ENCODE measurements around the gene DNAJB1.
"Not testable (repeated sequence)": the region's sequence is repeated elsewhere in the genome, so short reads cannot be mapped to it uniquely, and the experiment has no call there.

DNAJB1 gene

GRCh38 chr19:14552006-14552360 lies 33.8 kb upstream of the DNAJB1 start:
- DNase-seq, result not testable (repeated sequence)

GRCh38 chr19:14551134-14552005 lies 33.2 kb upstream of the DNAJB1 start:
- not testable (repeated sequence) for DNase-seq

- peak; percentile 9 for DNase-seq
These were observed 32.1 kb upstream of the DNAJB1 start for GRCh38 chr19:14550201-14550754.

GRCh38 chr19:14545716-14546082 lies 27.5 kb upstream of the DNAJB1 start:
- no peak for DNase-seq

GRCh38 chr19:14544977-14545715 lies 26.9 kb upstream of the DNAJB1 start:
- peak; percentile 96 for DNase-seq

GRCh38 chr19:14544047-14544446 lies 25.9 kb upstream of the DNAJB1 start:
- DNase-seq, result no peak

GRCh38 chr19:14542711-14543328 lies 24.6 kb upstream of the DNAJB1 start:
- no peak for DNase-seq

- not testable (repeated sequence) for DNase-seq
These were observed 23.8 kb upstream of the DNAJB1 start for GRCh38 chr19:14541979-14542378.

- no peak for DNase-seq
These were observed 22.7 kb upstream of the DNAJB1 start for GRCh38 chr19:14540741-14541525.

GRCh38 chr19:14536926-14537692 lies 18.9 kb upstream of the DNAJB1 start:
- DNase-seq, result no peak

GRCh38 chr19:14533450-14533849 lies 15.3 kb upstream of the DNAJB1 start:
- DNase-seq, result no peak

GRCh38 chr19:14530506-14530905 lies 12.3 kb upstream of the DNAJB1 start:
- no peak for DNase-seq

GRCh38 chr19:14530005-14530348 lies 11.8 kb upstream of the DNAJB1 start:
- DNase-seq, result no peak

- peak; percentile 99 for DNase-seq
These were observed 11.2 kb upstream of the DNAJB1 start, which contains the start of gene TECR for GRCh38 chr19:14529254-14530004. Gene TECR, plus strand, starts transcription at chr19:14529594. Its CDS starts 103 bp downstream, at chr19:14529697.

- no peak for DNase-seq
These were observed 10.4 kb upstream of the DNAJB1 start for GRCh38 chr19:14528419-14529253.

GRCh38 chr19:14526423-14526822 lies 8.2 kb upstream of the DNAJB1 start:
- DNase-seq, result no peak

- no peak for DNase-seq
These were observed 7.5 kb upstream of the DNAJB1 start for GRCh38 chr19:14525729-14526128.

GRCh38 chr19:14520543-14520942 lies 2.3 kb upstream of the DNAJB1 start:
- DNase-seq, result no peak

GRCh38 chr19:14519860-14520407 lies 1.7 kb upstream of the DNAJB1 start:
- DNase-seq, result no peak
